Activated gamma-delta T cell treated with Interleukin-2 at 50 U/mL for 16 hours (primary cell): Measurements from ENCODE around the gene AANAT.
"Not testable (repeated sequence)": the region's sequence is repeated elsewhere in the genome, so short reads cannot be mapped to it uniquely, and the experiment has no call there.

ENCODE experiments used
- DNase-seq: peaks from one replicate; pipeline ENCODE4 v3.0.0-alpha.2; 2020

The AANAT gene

GRCh38 chr17:76508472-76509063, 41.2 kb downstream of the AANAT start:
- not testable (repeated sequence) for DNase-seq

- DNase-seq = no peak
Measured at GRCh38 chr17:76510831-76511244, 43.4 kb downstream of the AANAT start.

- no peak for DNase-seq
Measured at GRCh38 chr17:76511668-76512365, 44.4 kb downstream of the AANAT start.

- no peak for DNase-seq
Measured at GRCh38 chr17:76512366-76513305, 45.2 kb downstream of the AANAT start.

- no peak for DNase-seq
Measured at GRCh38 chr17:76513306-76513692, 45.9 kb downstream of the AANAT start.

DNA sequence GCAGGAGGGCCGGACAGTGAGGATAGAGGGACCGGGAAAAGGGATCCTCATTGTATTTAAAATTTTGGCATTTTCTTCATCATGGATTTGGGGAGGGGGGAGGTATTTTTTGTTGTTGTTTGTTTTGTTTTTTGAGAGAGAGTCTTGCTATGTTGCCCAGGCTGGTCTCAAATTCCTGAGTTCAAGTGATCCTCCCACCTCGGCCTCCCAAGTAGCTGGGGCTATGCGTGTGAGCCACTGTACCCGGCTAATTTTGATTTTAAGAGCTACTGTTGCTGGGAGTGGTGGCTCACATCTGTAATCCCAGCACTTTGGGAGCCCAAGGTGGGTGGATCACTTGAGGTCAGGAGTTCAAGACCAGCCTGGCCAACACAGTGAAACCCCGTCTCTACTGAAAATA, 47.0 kb downstream of the AANAT start:
- not testable (repeated sequence) for DNase-seq

GRCh38 chr17:76515274-76515949, 48.0 kb downstream of the AANAT start:
- DNase-seq = peak; percentile 86

GRCh38 chr17:76517638-76518038, 50.2 kb downstream of the AANAT start:
- DNase-seq = no peak

DNA sequence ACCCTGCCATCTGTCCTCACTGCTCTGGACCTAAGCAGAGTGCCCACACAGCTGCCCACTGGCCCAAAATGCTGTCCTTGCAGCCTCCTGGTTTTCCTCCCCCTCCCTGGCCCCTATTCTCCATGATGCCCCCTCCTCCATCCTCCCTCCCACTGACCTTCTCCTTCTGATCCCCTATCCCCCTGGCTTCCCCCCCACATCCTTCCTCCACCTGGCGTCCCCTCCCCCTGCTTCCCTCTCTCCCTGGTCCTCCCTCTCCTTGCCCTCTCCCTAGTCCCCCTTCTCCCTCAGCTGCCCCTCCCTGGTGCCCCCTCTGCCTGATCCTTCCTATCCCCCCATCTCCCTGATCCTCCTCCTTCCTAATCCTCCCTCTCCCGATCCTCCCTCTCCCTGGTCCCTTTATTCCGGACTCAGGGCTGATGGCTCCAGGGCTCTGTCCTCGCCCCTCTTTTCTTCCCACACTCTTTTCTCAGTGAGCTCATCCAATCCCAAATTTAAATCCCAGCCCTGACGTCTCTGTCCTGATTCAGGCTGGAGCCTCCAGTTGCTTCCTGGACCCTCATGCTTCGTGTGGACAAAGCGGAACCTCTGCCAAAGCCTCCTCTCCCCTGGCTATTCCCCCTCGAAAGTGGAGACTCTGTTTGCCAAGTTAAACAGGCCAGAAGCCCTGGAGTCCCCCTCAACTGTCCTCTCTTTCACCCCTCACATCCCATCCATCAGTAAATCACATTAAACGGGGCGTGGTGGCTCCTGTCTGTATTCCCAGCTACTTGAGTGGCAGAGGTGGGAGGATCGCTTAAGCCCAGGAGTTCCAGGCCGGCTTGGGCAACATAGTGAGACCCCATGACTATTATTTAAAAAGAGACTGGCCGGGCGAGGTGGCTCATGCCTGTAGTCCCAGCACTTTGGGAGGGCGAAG, 51.9 kb downstream of the AANAT start:
- no peak for DNase-seq
